PC-3 (cell line): Measurements from ENCODE around the gene POLR1E.

Source experiments
- EZH2 ChIP-seq: fragments of 300-600 bp; sonication (generic); IDR thresholded peaks from one replicate; pipeline ENCODE4 v1.6.1; 2017; ENCODE audit warnings: antibody characterized with exemption, mild to moderate bottlenecking, low read length; ENCODE audit not compliant: unreplicated experiment
- TF ChIP-seq, protein P1 (sequence below): fragments of 300-600 bp; sonication (generic); conservative IDR thresholded peaks from 2 replicates; pipeline ENCODE4 v1.5.1; 2017; ENCODE audit warnings: antibody characterized with exemption, low read depth, mild to moderate bottlenecking, low read length

DNA sequence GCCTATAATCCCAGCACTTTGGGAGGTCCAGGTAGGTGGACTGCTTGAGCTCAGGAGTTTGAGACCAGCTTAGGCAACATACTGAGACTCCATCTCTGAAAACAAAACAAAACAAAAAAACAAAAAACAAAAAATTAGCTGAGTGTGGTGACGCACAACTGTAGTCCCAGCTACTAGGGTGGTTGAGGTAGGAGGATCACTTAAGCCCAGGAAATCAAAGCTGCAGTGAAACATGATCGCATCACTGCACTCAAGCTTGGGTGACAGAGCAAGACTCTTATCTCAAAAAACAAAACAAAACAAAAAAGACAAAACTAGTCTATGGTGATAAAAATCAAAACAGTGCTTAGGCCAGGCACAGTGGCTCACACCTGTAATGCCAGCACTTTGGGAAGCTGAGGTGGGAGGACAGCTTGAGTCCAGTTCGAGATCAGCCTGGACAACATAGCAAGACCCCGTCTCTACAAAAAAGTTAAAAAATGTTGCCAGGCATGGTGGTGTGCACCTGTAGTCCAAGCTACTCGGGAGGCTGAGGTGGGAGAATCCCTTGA lies 61.7 kb downstream of the POLR1E start:
- TF ChIP-seq, protein P1, sequence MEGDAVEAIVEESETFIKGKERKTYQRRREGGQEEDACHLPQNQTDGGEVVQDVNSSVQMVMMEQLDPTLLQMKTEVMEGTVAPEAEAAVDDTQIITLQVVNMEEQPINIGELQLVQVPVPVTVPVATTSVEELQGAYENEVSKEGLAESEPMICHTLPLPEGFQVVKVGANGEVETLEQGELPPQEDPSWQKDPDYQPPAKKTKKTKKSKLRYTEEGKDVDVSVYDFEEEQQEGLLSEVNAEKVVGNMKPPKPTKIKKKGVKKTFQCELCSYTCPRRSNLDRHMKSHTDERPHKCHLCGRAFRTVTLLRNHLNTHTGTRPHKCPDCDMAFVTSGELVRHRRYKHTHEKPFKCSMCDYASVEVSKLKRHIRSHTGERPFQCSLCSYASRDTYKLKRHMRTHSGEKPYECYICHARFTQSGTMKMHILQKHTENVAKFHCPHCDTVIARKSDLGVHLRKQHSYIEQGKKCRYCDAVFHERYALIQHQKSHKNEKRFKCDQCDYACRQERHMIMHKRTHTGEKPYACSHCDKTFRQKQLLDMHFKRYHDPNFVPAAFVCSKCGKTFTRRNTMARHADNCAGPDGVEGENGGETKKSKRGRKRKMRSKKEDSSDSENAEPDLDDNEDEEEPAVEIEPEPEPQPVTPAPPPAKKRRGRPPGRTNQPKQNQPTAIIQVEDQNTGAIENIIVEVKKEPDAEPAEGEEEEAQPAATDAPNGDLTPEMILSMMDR: no peak
- TF ChIP-seq EZH2: no peak
